HFFc6 (cell line): ENCODE data around the gene ZNF683. TPM values are rescaled to one million over a fixed set of nuclear protein-coding genes. Genes with fewer than 3 reads are reported as not detected.

Experiments used
- DNase-seq: peaks from one replicate; pipeline ENCODE4 v3.0.0-alpha.2; 2018
- H3K27ac Mint-ChIP-seq: 2 replicates; pipeline ENCODE4 v1.8.0; 2020; ENCODE audit warnings: mild to moderate bottlenecking, mixed read lengths
- H3K27me3 Mint-ChIP-seq: 2 replicates; pipeline ENCODE4 v1.8.0; 2021; ENCODE audit warnings: mild to moderate bottlenecking, moderate library complexity, mixed read lengths; ENCODE audit not compliant: insufficient read depth
- H3K36me3 Mint-ChIP-seq: 2 replicates; pipeline ENCODE4 v1.8.0; 2021; ENCODE audit warnings: low read depth, mixed read lengths
- H3K4me1 Mint-ChIP-seq: 2 replicates; pipeline ENCODE4 v1.8.0; 2020; ENCODE audit warnings: low read depth, mixed read lengths
- H3K4me3 Mint-ChIP-seq: 2 replicates; pipeline ENCODE4 v1.8.0; 2020; ENCODE audit warnings: mild to moderate bottlenecking, moderate library complexity, mixed read lengths
- H3K9me3 Mint-ChIP-seq: 2 replicates; pipeline ENCODE4 v1.8.0; 2020; ENCODE audit warnings: mild to moderate bottlenecking, mixed read lengths
- total RNA-seq, 6 experiments: library from RNA; stranded (reverse); fragmentation: NEBNext Ultra II Directional; extraction: Animal tissue kit (Norgen Biotek cat#: 25700); gene quantifications; 2 replicates in 1 of 6; 3 replicates in 5 of 6; pipeline ENCODE4 v1.2.3, GENCODE V29; 2021
- TF ChIP-seq, protein P1 (sequence below): fragments of 200-600 bp; sonication (generic); IDR thresholded peaks from 2 replicates; pipeline ENCODE4 v1.5.0; 2021; ENCODE audit warnings: antibody characterized with exemption, mild to moderate bottlenecking

ZNF683 gene
- total RNA-seq, 6 experiments from 2014 or later, result not detected

DNA sequence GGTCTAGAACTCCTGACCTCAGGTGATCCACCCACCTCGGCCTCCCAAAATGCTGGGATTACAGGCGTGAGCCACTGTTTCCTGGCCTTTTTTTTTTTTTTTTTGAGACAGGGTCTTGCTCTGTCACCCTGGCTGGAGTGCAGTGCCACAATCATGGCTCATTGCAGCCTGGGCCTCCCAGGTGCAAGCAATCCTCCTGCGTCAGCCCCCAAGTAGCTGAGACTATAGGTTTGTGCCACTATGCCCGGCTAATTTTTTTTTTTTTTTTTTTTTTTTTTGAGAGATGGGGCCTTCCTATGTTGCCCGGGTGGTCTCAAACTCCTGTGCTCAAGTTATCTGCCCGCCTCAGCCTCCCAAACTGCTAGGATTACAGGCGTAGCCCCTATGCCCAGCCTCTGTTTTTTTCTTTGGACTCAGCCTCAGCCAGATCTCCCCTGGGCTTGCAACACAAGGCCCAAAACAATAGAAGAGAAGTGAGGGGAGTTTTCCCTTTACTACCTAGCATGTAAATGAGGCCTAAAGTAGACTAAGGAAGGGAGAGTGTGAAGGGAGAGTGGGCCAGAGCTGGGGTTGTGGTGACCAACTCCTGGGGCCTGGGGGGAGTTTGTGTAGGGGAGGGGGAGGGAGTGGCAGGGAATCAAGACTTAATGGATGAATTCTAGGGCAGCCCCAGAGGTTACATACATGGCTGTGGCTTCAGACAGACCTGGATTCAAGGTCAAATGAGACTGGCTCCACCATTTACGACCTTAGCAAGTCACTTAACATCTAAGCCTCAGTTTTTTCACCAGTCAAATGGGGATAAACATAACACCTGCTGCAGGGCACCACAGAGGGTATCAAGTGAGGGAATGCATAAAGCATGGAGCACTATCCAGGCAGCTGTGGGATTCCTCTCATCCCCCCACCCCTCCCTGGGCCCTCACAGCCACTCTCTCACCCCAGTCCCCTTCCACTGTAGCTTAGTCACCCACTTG is 56.4 kb downstream of the ZNF683 start:
- Mint-ChIP-seq H3K4me3 (no peak overlapping the region), H3K36me3 (no peaks in the 10 kb centered on the region), H3K9me3 (no peaks in the 10 kb centered on the region), H3K27me3 (peaks cover 23% of the 10 kb centered on the region), H3K27ac (no peak overlapping the region), H3K4me1 (peaks cover 9% of the 10 kb centered on the region)
- no peak for DNase-seq
- TF ChIP-seq, protein P1, sequence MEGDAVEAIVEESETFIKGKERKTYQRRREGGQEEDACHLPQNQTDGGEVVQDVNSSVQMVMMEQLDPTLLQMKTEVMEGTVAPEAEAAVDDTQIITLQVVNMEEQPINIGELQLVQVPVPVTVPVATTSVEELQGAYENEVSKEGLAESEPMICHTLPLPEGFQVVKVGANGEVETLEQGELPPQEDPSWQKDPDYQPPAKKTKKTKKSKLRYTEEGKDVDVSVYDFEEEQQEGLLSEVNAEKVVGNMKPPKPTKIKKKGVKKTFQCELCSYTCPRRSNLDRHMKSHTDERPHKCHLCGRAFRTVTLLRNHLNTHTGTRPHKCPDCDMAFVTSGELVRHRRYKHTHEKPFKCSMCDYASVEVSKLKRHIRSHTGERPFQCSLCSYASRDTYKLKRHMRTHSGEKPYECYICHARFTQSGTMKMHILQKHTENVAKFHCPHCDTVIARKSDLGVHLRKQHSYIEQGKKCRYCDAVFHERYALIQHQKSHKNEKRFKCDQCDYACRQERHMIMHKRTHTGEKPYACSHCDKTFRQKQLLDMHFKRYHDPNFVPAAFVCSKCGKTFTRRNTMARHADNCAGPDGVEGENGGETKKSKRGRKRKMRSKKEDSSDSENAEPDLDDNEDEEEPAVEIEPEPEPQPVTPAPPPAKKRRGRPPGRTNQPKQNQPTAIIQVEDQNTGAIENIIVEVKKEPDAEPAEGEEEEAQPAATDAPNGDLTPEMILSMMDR, result no peak

DNA sequence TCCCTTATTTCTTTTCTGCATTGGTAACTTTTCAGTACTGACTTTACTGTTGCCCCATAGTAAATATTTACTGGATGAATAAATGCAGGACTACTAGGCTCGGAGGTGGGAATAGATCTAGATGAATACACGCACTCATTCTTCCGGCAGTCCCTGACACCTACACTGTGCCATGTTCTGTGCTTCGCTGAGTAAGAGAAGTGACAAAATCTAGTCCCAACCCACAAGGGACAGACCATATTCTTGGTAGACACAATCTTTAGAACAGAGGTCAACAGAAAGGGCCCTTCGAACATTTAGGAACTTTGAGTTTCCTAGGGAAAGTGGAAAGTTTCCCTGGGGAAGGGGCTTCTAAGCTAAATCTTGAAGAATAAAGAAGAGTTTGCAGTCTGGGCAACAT is 58.0 kb downstream of the ZNF683 start:
- no peak overlapping the region for H3K4me3 Mint-ChIP-seq
- peaks cover 23% of the 10 kb centered on the region for H3K27me3 Mint-ChIP-seq

More for the DNA sequence above, 58.0 kb downstream of the ZNF683 start:
- Mint-ChIP-seq H3K4me1 (peaks cover 6% of the 10 kb centered on the region; the same call in 1 of the 2 replicates), H3K9me3 (no peaks in the 10 kb centered on the region), H3K36me3 (no peaks in the 10 kb centered on the region), H3K27ac (no peak overlapping the region)
- no peak for DNase-seq
- TF ChIP-seq, protein P1, result no peak

Other genes with a start within 250 kb of the ZNF683 start
- not detected for gene FAM110D, start 213.7 kb downstream of the ZNF683 start, total RNA-seq
- gene C1orf232, start 203.8 kb downstream of the ZNF683 start, total RNA-seq, result not detected
- gene ZNF593, start 202.8 kb downstream of the ZNF683 start, total RNA-seq, result 10 to 100 TPM; 33.5 to 46.3 (median 38.7) TPM
- gene ZNF593OS, start 200.9 kb downstream of the ZNF683 start, total RNA-seq, result not detected
- gene CNKSR1, start 195.3 kb downstream of the ZNF683 start, total RNA-seq, result under 1 TPM; 0.19 to 0.57 (median 0.33) TPM
- not detected for gene CATSPER4, start 182.1 kb downstream of the ZNF683 start, total RNA-seq
- 1 to 10 TPM; 4.9 to 8.6 (median 8.4) TPM for gene CEP85, start 138.6 kb downstream of the ZNF683 start, total RNA-seq
- gene SH3BGRL3, start 92.7 kb downstream of the ZNF683 start, total RNA-seq, result 100 to 1,000 TPM; 731 to 914 (median 779) TPM
- 10 to 100 TPM in 4 of 6 experiments, 1 to 10 TPM in 2; 9.5 to 11.9 (median 10.5) TPM for gene UBXN11, start 66.1 kb downstream of the ZNF683 start, total RNA-seq
- not detected for gene CD52, start 54.8 kb downstream of the ZNF683 start, total RNA-seq
- not detected for gene CRYBG2, start 18.6 kb downstream of the ZNF683 start, total RNA-seq
- not detected for gene LIN28A, start 38.1 kb upstream of the ZNF683 start, total RNA-seq
- gene DHDDS, start 59.6 kb upstream of the ZNF683 start, total RNA-seq, result 10 to 100 TPM; 68.3 to 76.1 (median 70.8) TPM
- 100 to 1,000 TPM; 440 to 699 (median 668) TPM for gene HMGN2, start 99.7 kb upstream of the ZNF683 start, total RNA-seq
- 1 to 10 TPM; 1.5 to 2.6 (median 1.7) TPM for gene RPS6KA1, start 157.0 kb upstream of the ZNF683 start, total RNA-seq